Activated CD8-positive, alpha-beta memory T cell treated with anti-CD3 and anti-CD28 coated beads, Interleukin-2, amount 50 U/mL, for 1 hour (primary cell): ENCODE results near the gene CYP24A1.

Experiments used
- DNase-seq: peaks from one replicate; pipeline ENCODE4 v3.0.0-alpha.2; 2020; ENCODE audit errors: extremely low read depth

The CYP24A1 gene

DNA sequence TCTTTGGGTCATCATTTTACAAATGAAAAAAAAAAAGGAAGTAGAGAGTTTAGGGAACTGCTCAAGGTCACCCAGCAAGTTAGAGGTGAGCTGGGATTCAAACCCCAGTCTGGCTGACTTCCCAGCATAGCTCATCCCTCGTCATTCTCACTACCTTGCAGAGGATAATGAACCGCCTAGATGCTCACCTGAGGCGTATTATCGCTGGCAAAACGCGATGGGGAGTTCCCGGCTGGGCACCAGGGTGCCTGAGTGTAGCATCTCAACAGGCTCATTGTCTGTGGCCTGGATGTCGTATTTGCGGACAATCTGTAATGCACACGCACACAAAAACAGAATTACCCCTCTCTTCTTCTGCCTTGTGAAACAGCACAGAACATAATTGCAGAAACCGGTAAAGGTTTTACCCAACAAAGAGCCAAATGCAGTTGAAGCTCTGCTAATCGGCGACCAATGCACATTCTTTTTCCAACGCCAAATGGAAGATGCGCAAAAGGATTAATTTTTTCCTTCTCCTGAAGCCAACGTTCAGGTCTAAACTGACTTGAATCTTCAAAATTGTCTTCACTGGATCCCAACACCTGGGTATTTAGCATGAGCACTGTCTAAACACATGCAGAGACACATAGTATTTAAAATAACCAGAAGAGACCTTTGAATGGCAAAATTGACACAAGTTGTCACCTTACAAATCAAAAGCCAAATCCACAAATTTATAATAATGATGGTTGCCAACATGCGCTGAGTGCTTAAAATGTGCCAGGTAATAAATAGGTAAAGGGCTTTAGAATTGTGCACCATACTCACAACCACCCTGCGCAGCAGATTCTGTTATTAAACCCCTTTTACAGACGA lies 16.6 kb downstream of the CYP24A1 start:
- DNase-seq = no peak

DNA sequence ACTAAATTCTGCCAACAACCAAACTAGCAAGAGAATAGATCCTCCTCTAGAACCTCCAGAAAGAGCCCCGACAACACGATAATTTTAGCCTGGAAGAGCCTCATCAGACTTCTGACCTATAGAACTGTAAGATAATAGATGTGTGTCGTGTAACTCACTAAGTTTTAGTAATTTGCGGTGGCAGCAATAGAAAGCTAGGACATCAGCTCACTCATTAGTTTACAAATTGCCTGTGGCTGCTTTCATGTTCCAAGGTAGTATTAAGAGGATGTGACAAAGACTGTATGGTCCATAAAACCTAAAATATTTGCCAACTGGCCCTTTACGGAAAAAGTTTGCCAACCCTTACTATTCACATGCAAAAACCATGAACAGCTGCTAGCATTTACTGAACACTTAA lies 17.3 kb downstream of the CYP24A1 start:
- DNase-seq = no peak

DNA sequence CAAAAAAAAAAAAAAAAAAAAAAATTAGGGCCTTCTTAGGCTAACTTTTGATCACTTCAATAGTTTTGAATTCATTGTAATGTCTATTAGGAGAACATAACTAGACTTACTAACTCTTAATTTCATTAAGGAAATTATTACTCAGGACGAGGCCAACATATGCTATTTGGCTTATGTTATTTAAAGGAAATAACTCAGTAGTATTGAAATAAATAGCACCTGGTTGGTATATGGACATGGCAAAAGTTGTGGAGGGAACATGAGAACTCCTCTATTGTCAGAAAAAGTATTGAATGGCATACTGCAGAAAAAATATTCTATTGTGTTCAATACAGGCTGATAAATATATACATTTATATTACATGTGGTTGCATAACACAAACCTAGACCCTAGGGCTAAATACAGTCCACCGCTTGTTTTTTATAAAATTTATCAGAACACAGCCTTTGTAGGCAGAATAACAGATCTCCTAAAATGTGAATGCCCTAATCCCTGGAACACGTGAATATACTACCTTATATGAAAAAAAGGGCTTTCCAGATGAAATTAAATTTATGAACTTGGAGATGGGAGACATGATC lies 18.0 kb downstream of the CYP24A1 start:
- no peak for DNase-seq

DNA sequence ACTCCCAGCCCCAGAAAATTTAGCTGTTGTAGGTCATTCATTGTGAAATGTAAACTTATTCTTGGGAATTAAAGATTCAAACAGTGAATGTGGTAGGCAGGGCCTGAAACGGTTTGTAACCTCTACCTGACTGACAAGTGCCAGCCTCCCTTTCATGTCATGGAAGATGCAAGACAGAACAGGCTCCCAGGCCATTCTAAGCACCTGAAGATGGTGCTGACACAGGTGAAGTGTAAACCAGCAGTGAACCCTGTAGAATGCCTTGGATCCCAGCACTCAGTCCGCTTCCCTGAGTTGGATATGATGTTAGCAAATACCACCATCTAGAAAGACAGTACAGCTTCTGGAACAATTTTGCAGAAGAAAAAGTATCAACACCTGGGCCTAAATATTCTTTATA lies 19.3 kb downstream of the CYP24A1 start:
- no peak for DNase-seq

DNA sequence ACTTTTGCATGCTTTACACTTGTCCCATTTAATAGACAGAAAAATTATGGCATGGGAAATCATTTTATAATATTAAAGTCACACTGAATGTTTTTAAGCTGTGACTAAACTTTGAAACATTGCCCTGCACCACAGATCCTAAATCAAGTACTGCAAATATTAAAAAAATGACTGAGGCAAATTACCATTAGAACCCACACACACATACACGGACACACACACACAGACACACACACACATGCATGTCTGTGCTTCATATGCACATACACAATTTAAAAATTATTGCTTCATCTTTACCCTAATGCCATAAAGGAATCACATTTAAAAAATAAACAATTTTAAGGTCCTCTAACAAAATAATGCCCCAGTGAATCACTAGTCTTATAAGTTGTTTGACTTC lies 19.9 kb downstream of the CYP24A1 start:
- no peak for DNase-seq

GRCh38 chr20:54153041-54153327 lies 20.8 kb downstream of the CYP24A1 start:
- no peak for DNase-seq

- no peak for DNase-seq
Observed at GRCh38 chr20:54152227-54153040, 21.4 kb downstream of the CYP24A1 start.

DNA sequence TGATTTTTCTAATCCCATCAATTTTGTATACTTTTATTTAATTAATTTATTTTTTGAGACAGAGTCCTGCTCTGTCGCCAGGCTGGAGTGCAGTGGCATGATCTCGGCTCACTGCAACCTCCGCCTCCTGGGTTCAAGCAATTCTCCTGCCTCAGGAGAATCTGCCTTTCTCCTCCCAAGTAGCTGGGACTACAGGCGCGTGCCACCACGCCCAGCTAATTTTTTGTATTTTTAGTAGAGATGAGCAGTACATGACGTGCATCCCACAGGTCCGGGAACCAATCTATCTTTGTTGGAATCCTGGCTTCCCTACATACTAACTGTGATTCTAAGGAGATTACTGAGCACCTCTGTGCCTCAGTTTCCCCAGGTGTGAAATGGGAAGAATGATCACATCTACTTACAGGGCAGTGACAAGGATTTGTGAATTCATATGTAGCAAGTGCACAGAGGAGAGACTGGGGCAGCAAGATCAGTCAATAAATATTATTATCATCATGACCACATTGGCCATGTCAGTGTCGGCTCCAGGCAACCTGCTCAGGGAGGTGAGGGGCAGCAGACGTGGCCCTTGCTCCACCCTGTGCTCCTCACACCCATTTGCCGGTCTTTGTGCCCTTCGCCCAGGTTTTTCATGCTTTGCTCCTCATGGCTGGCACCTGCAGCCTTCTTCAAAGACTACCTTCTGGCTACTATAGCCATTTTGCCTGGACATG lies 22.1 kb downstream of the CYP24A1 start:
- no peak for DNase-seq

DNA sequence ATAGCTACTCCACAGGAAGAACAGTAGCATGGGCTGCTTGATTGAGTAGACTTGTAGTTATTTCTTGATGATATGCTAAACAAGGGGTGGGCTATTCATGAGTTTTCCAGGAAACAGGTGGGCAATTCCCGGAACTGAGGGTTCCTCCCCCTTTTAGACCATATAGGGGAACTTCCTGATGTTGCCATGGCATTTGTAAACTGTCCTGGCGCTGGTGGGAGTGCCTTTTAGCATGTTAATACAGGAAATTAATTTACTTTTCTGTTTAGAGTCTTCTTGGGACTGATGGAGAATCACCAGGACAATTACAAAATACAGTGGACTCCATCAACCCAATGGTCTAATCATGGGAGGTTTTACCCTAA lies 22.7 kb downstream of the CYP24A1 start:
- DNase-seq = no peak

- no peak for DNase-seq
Observed at GRCh38 chr20:54149765-54150264, 24.0 kb downstream of the CYP24A1 start.

DNA sequence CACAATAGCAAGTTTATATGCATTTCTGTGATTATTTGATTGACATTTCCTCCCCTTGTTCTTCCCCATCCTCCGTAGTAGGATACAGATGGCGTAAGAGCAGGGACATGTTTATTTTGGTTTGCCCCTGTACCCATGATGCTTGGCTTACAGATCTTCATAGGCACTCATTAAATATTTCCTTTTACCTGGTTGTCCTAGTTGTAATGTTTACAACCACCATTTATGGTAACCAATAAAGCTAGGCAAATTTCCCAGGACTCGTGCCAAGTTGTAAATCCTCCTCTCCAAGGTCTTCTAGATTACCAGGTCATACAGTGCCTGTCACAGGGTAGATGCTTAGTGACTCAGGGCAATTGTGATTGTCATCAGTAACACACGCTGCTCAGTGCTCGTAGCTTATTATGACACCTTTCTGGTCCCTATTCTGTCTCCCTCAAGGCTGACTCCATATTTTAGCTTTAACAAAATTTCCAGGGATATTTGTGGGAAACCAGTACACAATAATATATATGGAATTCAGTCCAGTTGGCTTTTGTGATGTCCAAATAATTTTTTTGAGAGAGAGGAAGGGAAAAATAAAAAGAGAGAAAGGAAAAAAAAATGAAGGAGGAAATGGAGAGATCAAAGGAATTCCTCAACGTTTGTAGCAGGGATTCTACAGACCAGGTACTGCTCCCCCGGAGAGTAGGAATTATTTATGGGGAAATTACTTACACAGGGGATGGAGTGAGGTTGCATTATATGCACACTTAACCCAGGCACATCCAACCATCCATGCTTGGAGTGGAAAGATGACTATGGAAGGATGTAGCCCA lies 24.6 kb downstream of the CYP24A1 start:
- DNase-seq = no peak

- DNase-seq = no peak
Observed at GRCh38 chr20:54146672-54147071, 27.1 kb downstream of the CYP24A1 start.

GRCh38 chr20:54144847-54145414 lies 28.9 kb downstream of the CYP24A1 start:
- DNase-seq = no peak

GRCh38 chr20:54140927-54141566 lies 32.7 kb downstream of the CYP24A1 start:
- no peak for DNase-seq

DNA sequence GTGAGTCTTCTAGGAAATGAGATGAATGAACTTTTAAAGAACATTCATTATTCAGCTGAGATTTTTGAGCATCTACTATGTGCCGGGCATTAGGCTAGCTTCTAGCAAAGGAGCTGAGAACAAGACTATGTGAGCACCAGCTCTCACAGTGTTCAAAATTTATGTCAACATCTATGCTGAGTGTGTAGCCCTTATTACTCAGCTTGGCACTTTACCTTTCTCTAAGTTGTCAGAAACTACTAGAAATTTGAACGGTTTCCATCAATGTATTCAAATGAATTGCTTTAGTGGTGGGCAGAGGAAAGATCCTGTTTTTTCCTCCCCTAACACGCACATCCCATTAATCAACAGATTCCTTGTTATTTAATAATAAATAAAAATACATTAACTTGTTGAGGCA lies 33.3 kb downstream of the CYP24A1 start:
- no peak for DNase-seq

GRCh38 chr20:54140067-54140466 lies 33.7 kb downstream of the CYP24A1 start:
- no peak for DNase-seq

GRCh38 chr20:54139188-54139587 lies 34.6 kb downstream of the CYP24A1 start:
- no peak for DNase-seq

- no peak for DNase-seq
Observed at GRCh38 chr20:54138427-54138826, 35.4 kb downstream of the CYP24A1 start.

DNA sequence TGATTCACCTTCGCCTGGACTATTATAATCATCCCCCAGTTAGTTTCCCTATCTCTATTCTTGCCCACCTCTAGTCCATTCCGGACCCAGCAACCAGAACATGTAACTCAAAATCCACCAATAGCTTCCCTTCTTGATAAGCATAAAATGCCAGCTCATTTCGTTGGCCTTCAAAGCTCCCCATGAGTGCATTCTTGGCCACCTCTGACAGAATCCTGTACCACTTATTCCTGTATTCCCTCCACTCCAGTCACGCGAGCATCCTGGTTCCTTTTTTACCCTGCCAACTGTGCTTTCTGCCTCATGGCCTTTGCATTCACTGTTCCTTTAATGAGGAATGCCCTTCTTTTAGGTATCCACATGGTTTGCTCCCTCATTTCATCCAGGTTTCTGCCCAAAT lies 36.7 kb downstream of the CYP24A1 start:
- no peak for DNase-seq

- DNase-seq = no peak
Observed at GRCh38 chr20:54134445-54135220, 39.2 kb downstream of the CYP24A1 start.
